HG03457 (cell line): Measurements from ENCODE around the gene TMEM51.

Source experiments
- ATAC-seq: cut with Tn5 transposase; IDR thresholded peaks from one replicate; pipeline ENCODE4 v1.9.1; 2021; ENCODE audit warnings: moderate number of reproducible peaks; ENCODE audit not compliant: unreplicated experiment

The TMEM51 gene

DNA sequence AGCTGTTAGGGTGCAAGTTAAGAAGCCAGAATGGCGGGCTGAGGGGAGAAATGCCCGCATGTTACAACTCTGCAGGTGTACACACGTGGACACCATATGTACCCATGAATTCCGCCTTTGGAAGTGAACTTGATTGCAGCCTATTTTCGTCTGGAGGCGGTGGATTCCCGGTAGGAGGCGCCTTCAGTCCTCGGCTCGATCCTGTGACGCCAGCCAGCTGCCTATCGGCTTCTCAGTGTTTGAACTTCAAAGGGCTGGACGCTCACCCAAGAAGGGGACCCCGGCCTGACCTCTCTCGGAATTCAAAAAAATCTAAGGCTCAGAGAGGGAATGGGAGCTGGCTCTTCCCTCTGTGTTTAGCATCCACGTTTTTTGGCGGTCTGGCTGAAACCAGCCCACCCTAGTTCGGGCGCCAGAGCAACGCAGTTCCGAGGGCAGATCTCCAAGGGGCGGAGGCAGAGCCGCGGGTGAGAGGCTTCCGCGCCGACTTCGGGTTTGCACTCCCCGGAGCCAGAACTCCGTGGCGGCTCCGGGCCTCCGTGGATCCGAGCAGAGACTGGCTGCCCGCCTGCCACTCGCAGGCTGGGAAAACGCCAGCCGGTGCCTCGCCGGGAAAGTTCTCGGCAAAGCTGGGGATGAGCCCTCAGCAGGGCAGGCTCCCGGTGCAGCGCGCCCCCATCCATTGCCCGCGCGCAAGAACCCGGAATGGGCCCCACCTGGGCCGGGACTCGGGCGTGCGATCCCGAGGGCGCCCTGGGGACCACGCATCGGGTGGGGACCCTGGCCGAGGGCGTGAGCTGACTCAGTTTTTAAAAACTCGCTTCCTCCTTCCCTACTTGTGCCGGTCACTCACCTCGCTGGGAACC lies 996 bp upstream of the TMEM51 start:
- ATAC-seq = no peak

DNA sequence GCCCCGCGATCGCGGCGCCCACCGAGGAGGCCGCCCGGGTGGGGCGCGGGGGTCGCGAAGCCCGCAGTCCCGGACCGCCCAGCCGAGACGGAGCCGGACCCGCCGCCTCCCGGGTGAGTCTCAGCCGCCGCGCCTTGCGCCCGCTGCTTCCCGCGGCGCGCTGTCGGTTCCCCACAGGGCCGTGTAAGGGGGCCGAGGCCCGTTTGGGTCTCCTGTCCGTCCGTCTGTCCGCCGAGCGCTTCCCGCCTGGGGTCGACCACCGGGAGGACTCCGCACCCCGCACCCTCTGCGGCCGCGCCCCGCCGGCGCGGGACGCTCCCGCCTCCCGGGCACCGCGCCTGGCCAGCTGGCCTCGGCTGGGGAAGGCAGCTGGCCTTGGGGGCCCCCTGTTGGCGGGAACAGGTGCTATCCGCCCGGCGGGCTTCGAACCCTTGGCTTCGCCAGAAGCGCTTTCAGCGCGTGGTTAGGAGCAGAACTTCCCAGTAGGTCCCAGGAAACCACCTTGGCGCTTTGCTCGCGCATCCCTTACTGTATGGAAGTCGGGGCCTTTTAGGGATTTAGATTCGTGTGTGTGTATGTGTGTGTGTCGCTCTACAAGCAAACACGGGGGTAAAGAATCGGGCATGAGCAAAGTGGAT lies 414 bp downstream of the TMEM51 start:
- no peak for ATAC-seq

DNA sequence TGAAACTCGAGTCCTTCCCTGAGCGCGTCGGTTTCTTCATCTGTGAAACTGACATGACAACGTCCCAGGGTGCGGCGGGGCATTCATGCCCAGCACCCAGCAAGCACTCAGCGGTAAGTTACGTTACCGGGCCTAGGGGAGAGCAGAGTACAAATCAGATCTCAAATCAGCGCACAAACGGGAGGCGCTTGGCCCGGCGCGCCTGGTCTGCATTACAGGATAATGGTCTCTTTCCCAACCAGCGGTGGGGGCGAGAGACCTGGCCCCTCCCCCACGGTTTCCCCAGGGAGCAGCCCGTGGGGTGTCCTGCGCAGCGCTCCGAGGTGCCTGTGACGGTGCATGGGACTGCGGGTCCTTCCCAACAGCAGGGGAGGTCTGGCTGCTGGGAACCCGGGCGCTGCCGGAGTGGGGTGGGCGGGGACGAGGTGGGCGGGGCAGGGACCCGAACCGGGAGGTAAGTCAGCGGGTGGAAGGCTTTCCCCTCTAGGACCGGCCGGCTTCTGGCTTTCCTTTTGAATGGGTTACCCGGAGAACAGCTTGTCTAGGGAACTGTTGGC lies 1.0 kb downstream of the TMEM51 start:
- ATAC-seq = no peak

DNA sequence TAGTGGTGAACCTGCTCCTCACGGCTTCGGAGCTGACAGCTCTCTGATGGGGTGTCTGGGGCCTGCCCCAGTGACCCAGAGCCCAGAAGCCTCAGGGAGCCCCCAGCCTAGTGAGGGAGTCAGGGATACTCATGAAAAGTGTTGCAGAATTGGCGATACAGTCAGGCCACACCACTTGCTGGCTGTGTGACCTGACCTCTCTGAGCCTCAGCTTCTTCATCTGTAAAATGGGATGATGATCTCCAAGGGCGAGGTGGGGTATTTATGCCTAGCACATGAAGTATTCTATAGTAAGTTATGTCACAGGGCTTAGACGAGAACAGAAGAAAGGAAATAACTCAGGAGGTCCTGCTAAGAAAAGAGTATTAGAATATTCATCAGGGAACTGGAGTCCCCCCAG lies 1.6 kb downstream of the TMEM51 start:
- no peak for ATAC-seq

DNA sequence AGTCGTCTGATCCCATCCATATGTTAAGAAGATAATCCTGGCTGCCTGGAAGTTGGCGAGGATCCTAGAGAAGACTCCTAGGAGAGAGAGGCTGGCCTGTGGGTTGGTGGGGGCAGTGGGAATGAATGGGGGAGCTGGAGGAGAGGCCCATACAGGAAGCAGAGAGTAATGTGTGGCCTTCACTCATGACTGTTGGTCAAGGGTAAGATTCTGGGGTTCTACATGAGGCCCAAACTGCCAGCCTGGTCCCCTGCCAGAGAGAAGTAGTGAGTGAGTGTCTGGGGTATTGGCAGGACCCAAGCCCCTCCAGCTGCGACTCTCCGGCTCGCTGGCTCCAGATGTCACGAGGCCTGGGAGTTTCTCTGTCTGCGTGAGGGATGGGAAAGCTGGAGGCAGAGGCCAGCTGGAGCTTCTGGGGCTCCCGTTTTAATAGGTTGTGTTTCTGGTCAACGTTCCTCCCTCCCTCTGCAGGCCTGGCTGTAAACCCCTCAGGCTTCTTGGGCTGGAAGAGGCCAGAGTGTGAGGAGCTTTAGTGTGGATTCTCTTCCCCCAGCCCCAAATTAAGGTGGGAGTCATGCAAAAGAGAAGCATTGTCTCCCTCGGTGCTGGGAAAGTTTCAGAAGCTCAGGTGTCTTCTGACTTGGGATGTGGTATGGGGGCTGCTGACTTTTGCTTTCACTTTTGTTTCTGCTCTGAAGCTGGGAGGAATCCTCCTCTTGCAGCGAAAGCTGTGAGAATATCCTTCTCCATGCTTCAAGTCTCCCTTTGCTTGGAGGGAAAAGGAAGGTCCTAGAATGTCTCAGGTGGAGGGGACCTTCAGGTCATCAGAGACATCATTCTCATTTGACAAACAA lies 2.6 kb downstream of the TMEM51 start:
- ATAC-seq = no peak

- no peak for ATAC-seq
These were observed 3.3 kb downstream of the TMEM51 start for GRCh38 chr1:15156807-15157380.

- ATAC-seq = no peak
These were observed 4.2 kb downstream of the TMEM51 start for GRCh38 chr1:15157524-15158399.

DNA sequence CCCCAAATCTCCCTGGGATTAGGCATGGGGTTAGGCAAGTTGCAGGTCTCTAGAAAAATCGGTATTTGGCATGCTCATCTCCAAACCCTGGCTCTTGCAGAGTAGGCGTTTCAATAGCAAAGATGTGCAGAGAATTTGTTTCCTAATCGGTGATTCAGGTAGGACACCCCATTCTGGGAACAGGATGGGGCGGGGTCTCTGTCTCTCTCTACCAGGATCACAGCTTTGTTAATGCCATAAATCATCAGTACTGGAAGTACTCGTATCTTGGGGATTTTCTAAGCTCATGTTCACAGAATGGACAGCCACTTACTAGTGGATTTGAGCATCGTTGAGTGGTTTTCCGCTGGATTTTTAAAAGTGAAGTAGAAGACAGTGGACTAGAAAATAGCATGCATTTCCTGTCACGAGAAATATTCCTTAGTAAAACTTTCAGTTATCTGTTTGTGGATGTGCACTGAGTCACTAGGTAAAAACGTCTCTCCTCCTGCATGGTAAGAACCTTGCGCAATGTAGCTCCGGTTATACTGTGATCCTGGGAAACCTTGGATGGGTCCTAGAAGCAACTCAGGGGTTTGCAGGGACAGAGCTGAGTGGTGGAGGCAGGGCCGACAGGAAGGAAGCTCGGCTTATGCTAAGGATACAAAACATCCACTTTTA lies 5.1 kb downstream of the TMEM51 start:
- no peak for ATAC-seq

DNA sequence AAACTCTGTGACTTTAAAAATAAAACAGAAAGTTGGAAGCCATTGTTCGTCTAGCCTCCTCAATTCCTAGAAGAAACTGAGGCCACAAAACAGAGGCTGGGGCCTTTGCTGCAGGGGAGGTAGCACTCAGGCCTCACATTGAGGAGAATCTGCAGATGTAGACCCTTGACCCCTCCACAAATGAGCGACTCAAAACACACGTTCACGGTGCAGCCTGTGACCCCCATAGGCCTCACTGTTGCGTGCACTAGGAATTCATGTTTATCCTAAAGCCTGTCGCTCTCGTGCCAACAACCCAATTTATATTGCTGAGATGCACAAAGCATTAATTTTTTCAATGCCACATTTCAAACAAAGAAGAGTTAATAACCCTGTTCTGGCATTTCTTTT lies 5.6 kb downstream of the TMEM51 start:
- ATAC-seq = no peak

- ATAC-seq = no peak
These were observed 7.1 kb downstream of the TMEM51 start for GRCh38 chr1:15160626-15161025.

- no peak for ATAC-seq
These were observed 13.8 kb downstream of the TMEM51 start for GRCh38 chr1:15167386-15167785.

DNA sequence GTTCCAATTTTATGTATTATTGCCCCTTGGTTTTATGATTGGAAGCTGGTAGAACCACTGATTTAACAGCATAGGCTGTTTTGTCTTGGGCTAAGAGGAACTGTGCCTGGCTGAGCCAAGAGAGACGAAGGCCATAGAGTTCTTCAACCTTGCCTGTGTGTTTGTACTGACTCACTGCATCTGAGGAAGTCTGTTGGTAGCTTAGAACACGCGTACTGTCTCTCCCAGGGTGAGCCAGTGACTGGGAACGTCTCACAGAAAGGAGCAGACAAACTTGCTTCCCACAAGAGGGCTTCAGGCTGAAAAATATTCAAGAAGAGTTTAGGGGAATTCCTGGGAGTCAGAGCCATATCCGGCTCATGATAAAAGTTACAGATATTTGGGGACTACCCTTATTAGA lies 14.9 kb downstream of the TMEM51 start:
- ATAC-seq = no peak

DNA sequence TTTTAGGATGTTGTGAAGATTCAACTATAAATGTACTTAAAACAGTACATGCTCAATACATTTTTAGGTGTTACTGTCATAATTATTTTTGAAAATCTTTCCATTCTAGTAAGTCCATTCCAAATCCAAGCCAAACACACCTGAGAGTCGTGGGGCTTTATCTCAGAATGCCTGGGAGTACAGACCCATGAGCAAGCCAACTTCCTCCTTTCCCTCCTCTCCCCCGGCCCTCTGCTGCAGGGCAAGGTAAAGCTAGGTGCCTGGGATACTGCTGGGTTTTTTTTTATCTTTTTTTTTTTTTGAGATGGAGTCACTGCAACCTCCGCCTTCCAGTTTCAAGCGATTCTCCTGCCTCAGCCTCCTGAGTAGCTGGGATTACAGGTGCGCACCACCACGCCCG lies 16.5 kb downstream of the TMEM51 start:
- ATAC-seq = no peak

DNA sequence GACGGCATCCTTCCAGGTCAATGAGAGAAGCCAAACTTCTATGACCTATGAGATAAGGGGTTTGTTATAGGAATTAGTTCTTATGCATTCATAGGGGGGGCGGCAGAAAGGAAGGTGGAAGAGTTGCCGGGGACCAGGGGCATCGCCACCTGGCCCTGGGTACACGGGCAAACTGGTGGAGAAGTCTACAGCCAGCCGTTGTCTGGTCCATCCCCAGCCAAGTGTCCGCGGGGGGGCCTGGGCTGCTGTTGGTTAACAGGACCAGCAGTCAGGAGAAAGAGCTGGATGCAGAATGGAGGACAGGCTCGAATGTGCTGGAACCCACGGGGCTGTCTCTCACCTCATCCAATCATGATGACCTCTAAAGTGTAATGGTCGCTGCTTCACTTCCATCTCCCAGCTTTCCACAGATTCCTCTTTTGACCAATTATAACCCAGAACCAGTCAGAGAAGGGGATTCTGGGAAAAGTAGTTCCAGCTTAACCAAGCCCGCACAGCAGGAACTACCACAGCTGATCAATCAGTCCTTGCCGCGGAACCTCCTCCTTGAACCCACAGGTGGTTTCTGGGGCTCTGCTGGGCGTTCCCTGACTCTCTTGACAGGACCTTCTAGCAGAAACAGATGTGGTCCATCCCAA lies 17.8 kb downstream of the TMEM51 start:
- no peak for ATAC-seq

DNA sequence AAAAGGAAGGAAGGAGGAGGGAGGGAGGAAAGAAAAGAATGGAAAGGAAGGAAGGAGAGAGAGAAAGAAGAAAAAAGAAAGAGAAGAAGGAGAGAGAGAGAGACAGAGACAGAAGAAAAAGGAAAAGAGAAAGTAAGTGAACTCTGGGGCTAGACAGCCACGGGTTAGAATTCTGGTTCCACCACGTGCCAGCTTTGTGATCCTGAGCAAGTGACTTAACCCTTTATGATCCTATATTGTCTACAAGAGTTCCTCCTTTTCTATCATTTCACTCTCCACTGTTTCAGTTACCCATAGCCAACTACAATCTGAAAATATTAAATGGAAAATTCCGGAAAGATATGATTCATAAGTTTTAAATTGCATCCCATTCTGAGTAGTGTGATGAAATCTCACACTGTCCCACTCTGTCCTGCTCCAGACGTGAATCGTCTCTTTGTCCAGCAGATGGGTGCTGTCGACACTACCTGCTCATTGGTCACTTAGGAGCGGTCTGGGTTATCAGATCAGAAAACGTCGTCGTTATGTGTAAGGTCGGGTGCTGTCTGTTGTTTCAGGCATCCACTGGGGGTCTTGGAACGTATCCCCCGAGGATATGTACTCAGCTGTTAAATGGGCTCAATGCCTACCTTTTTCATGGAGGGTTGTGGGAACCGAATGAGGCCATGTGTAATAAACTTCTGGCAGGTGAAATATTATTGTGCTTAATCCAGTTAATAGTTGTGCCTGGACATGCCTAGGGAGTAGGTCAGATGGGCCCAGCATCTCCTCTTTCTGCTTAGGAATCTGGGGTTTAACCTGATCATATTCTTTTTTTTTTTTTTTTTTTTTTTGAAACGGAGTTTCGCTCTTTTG lies 19.1 kb downstream of the TMEM51 start:
- no peak for ATAC-seq

- no peak for ATAC-seq
These were observed 20.5 kb downstream of the TMEM51 start for GRCh38 chr1:15173863-15174614.

GRCh38 chr1:15174615-15174983 lies 21.1 kb downstream of the TMEM51 start:
- ATAC-seq = no peak
